ENCODE results near the gene PAPSS1. TPM values are rescaled to one million over a fixed set of nuclear protein-coding genes. Genes with fewer than 3 reads are reported as not detected.

PAPSS1 gene
- polyA plus RNA-seq, 3 donors, result 46.4 to 79.6 (median 64.8) TPM

DNA sequence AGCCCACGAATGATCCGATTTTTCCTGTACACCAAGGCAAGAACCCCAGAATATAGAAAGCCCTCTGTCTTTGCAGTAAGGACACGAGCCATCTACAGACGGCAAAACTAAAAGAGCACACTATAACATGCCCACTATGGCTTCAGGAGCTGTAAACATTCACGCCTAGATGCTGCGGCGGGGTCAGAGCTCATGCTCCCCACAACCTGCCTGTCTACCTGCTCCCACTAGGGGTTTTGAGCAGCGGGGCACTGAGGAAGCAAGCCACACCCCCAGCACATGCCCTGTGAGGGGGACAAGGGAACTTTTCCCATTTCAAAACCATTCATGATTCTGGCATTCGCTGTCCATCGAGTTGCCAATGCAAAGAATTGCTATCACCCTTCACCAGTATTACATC, 144.8 kb downstream of the PAPSS1 start:
- Histone ChIP-seq H3K36me3 (replicated peaks in 1 of 2; ENCODE audit: control insufficient read depth in 1 of 2, insufficient read depth in 2 of 2, low read length in 2 of 2) (no peaks in the 10 kb centered on the region), H3K9ac (ENCODE audit: insufficient read depth, low read length, poor library complexity, severe bottlenecking) (no peak overlapping the region), H3K79me2 (ENCODE audit: insufficient read depth, low read length) (no peaks in the 10 kb centered on the region), H3K27me3 (ENCODE audit: control insufficient read depth in 2 of 2, insufficient read depth in 2 of 2, low read length in 2 of 2) (no peaks in the 10 kb centered on the region), H3K9me3 (replicated peaks in 1 of 2; ENCODE audit: control insufficient read depth in 1 of 2, insufficient read depth in 1 of 2, low read length in 2 of 2) (peaks cover 0 to 7% of the 10 kb centered on the region in 2 donors), H3K4me3 (replicated peaks in 1 of 3; ENCODE audit: low read depth in 2 of 3, low read length in 3 of 3) (no peak overlapping the region), H4K20me1 (ENCODE audit: insufficient read depth, low read length) (no peaks in the 10 kb centered on the region), H3K4me1 (ENCODE audit: control insufficient read depth in 1 of 2, insufficient read depth in 2 of 2, low read length in 2 of 2) (no peaks in the 10 kb centered on the region), H3K4me2 (replicated peaks; ENCODE audit: extremely low read depth, low read length, poor library complexity, severe bottlenecking) (no peak overlapping the region), H3K27ac (ENCODE audit: low read depth in 1 of 2, low read length in 2 of 2) (no peak overlapping the region), H2AFZ (ENCODE audit: insufficient read depth, low read depth, low read length, poor library complexity, severe bottlenecking) (no peak overlapping the region)
- DNase-seq, result no peak
- WGBS (ENCODE audit: insufficient coverage), result 93% methylated on average over 7 of the region's 10 CpGs
- H3K9me3 Mint-ChIP-seq, result peaks cover 0 to 10% (median 3%) of the 10 kb centered on the region in 7 donors
- intact Hi-C loops (cut with micrococcal nuclease), result no loop called here
- TF ChIP-seq, protein P1, sequence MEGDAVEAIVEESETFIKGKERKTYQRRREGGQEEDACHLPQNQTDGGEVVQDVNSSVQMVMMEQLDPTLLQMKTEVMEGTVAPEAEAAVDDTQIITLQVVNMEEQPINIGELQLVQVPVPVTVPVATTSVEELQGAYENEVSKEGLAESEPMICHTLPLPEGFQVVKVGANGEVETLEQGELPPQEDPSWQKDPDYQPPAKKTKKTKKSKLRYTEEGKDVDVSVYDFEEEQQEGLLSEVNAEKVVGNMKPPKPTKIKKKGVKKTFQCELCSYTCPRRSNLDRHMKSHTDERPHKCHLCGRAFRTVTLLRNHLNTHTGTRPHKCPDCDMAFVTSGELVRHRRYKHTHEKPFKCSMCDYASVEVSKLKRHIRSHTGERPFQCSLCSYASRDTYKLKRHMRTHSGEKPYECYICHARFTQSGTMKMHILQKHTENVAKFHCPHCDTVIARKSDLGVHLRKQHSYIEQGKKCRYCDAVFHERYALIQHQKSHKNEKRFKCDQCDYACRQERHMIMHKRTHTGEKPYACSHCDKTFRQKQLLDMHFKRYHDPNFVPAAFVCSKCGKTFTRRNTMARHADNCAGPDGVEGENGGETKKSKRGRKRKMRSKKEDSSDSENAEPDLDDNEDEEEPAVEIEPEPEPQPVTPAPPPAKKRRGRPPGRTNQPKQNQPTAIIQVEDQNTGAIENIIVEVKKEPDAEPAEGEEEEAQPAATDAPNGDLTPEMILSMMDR (IDR thresholded peaks at IDR 0.05), result no peak
- no peaks in the 10 kb centered on the region for H3K4me1 Mint-ChIP-seq
- H3K4me3 Mint-ChIP-seq, result no peak overlapping the region
- no peak overlapping the region for H3K27ac Mint-ChIP-seq
- H3K27me3 Mint-ChIP-seq (ENCODE audit: low read depth in 3 of 3), result no peaks in the 10 kb centered on the region
- no peaks in the 10 kb centered on the region for H3K36me3 Mint-ChIP-seq

DNA sequence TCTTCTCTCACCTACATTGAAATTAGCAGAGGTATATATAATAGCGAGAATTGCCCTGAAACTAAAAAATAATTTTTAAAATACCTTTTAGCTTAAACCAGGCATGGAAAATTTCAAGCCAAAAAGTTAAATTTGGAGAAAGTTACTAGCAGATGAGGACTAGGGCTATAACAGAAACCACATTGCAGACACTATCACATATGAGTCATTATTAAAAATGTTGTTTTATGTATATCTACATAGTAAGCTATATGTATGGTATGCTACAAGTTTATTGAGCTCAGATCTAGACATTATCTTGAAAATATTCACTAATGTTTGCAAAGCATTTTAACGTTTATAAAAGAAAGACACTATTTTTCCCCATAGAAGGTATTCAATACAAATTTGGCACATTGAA, 147.8 kb downstream of the PAPSS1 start:
- no peak overlapping the region for H3K27ac Mint-ChIP-seq
- Histone ChIP-seq H3K27me3 (ENCODE audit: control insufficient read depth in 2 of 2, insufficient read depth in 2 of 2, low read length in 2 of 2) (no peaks in the 10 kb centered on the region), H3K9ac (ENCODE audit: insufficient read depth, low read length, poor library complexity, severe bottlenecking) (no peak overlapping the region), H3K79me2 (ENCODE audit: insufficient read depth, low read length) (no peaks in the 10 kb centered on the region), H3K4me3 (replicated peaks in 1 of 3; ENCODE audit: low read depth in 2 of 3, low read length in 3 of 3) (no peak overlapping the region), H4K20me1 (ENCODE audit: insufficient read depth, low read length) (no peaks in the 10 kb centered on the region), H3K36me3 (replicated peaks in 1 of 2; ENCODE audit: control insufficient read depth in 1 of 2, insufficient read depth in 2 of 2, low read length in 2 of 2) (no peaks in the 10 kb centered on the region), H3K9me3 (replicated peaks in 1 of 2; ENCODE audit: control insufficient read depth in 1 of 2, insufficient read depth in 1 of 2, low read length in 2 of 2) (no peaks in the 10 kb centered on the region), H2AFZ (ENCODE audit: insufficient read depth, low read depth, low read length, poor library complexity, severe bottlenecking) (no peak overlapping the region), H3K4me1 (ENCODE audit: control insufficient read depth in 1 of 2, insufficient read depth in 2 of 2, low read length in 2 of 2) (no peaks in the 10 kb centered on the region), H3K4me2 (replicated peaks; ENCODE audit: extremely low read depth, low read length, poor library complexity, severe bottlenecking) (no peak overlapping the region), H3K27ac (ENCODE audit: low read depth in 1 of 2, low read length in 2 of 2) (no peak overlapping the region)
- intact Hi-C loops (cut with micrococcal nuclease), result no loop called here
- no peaks in the 10 kb centered on the region for H3K36me3 Mint-ChIP-seq
- H3K27me3 Mint-ChIP-seq (ENCODE audit: low read depth in 3 of 3), result no peaks in the 10 kb centered on the region
- H3K4me1 Mint-ChIP-seq, result no peaks in the 10 kb centered on the region
- no CpG with 5 or more reads among the region's 2 CpGs for WGBS (ENCODE audit: insufficient coverage)
- TF ChIP-seq, protein P1 (IDR thresholded peaks at IDR 0.05), result no peak
- no peak for DNase-seq
- H3K9me3 Mint-ChIP-seq, result peaks cover 0 to 6% (median 3%) of the 10 kb centered on the region in 7 donors
- H3K4me3 Mint-ChIP-seq, result no peak overlapping the region

All from CD14-positive monocyte (primary cell).